SK-N-SH treated with all-trans-retinoic acid at 6 μM for 48 hours (cell line): Measurements from ENCODE around the gene PRR5L.
"Not testable (repeated sequence)": the region's sequence is repeated elsewhere in the genome, so short reads cannot be mapped to it uniquely, and the experiment has no call there.

Experiments used
- ATAC-seq: fragments of 200-7000 bp; cut with Tn5 transposase; 3 replicates; pipeline ENCODE4 v1.9.1; 2020; ENCODE audit warnings: mild to moderate bottlenecking, moderate library complexity
- BACH2 ChIP-seq: fragments of 250-450 bp; sonication (Bioruptor Pico); IDR thresholded peaks from 2 replicates; pipeline ENCODE4 v1.9.0; 2021; ENCODE audit warnings: mild to moderate bottlenecking, borderline replicate concordance
- CSDC2 ChIP-seq: fragments of 250-450 bp; sonication (Bioruptor Pico); IDR thresholded peaks from 2 replicates; pipeline ENCODE4 v1.5.0; 2020; ENCODE audit warnings: mild to moderate bottlenecking, moderate library complexity
- ESRRG ChIP-seq: fragments of 250-450 bp; sonication (Bioruptor Pico); IDR thresholded peaks from 2 replicates; pipeline ENCODE4 v1.6.1; 2021; ENCODE audit warnings: mild to moderate bottlenecking
- GLIS3 ChIP-seq: fragments of 250-450 bp; sonication (Bioruptor Pico); IDR thresholded peaks from 2 replicates; pipeline ENCODE4 v1.5.0; 2020; ENCODE audit warnings: mild to moderate bottlenecking, moderate library complexity
- ISL1 ChIP-seq: fragments of 250-450 bp; sonication (Bioruptor Pico); IDR thresholded peaks from 2 replicates; pipeline ENCODE4 v2.1.2; 2022; ENCODE audit warnings: mild to moderate bottlenecking, moderate library complexity
- OSR1 ChIP-seq: fragments of 250-450 bp; sonication (Bioruptor Pico); IDR thresholded peaks from 2 replicates; pipeline ENCODE4 v1.8.0; 2022; ENCODE audit warnings: moderate library complexity, mild to moderate bottlenecking, inconsistent platforms
- PPARA ChIP-seq: fragments of 250-450 bp; sonication (Bioruptor Pico); IDR thresholded peaks from 2 replicates; pipeline ENCODE4 v1.5.0; 2020; ENCODE audit warnings: mild to moderate bottlenecking, borderline replicate concordance
- RARB ChIP-seq: fragments of 250-450 bp; sonication (Bioruptor Pico); IDR thresholded peaks from 2 replicates; pipeline ENCODE4 v1.8.0; 2021; ENCODE audit warnings: mild to moderate bottlenecking, moderate library complexity
- SNAI2 ChIP-seq: fragments of 250-450 bp; sonication (Bioruptor Pico); IDR thresholded peaks from 2 replicates; pipeline ENCODE4 v1.5.0; 2020; ENCODE audit warnings: mild to moderate bottlenecking, moderate library complexity
- TCF4 ChIP-seq: fragments of 250-450 bp; sonication (Bioruptor Pico); IDR thresholded peaks from 2 replicates; pipeline ENCODE4 v1.8.0; 2021; ENCODE audit warnings: mild to moderate bottlenecking, moderate library complexity, borderline replicate concordance
- TOX ChIP-seq: fragments of 250-450 bp; sonication (Bioruptor Pico); IDR thresholded peaks from 2 replicates; pipeline ENCODE4 v1.8.0; 2021; ENCODE audit warnings: mild to moderate bottlenecking, moderate library complexity, borderline replicate concordance
- ZC3H10 ChIP-seq: fragments of 250-450 bp; sonication (Bioruptor Pico); IDR thresholded peaks from 2 replicates; pipeline ENCODE4 v1.5.1; 2021; ENCODE audit warnings: mild to moderate bottlenecking, moderate library complexity
- ZFP3 ChIP-seq: fragments of 250-450 bp; sonication (Bioruptor Pico); IDR thresholded peaks from 2 replicates; pipeline ENCODE4 v1.5.0; 2020; ENCODE audit warnings: mild to moderate bottlenecking, moderate library complexity
- ZFP30 ChIP-seq: fragments of 450-650 bp; formaldehyde crosslinking; IDR thresholded peaks from 2 replicates; pipeline ENCODE4 v1.5.0; 2022; ENCODE audit warnings: mild to moderate bottlenecking, moderate library complexity
- ZNF565 ChIP-seq: fragments of 450-650 bp; formaldehyde crosslinking; conservative IDR thresholded peaks from 2 replicates; pipeline ENCODE4 v1.5.0; 2020; ENCODE audit warnings: low read depth, mild to moderate bottlenecking, moderate library complexity
- TF ChIP-seq, protein P1 (sequence below): fragments of 250-450 bp; sonication (Bioruptor Pico); IDR thresholded peaks from 2 replicates; pipeline ENCODE4 v1.5.0; 2020; ENCODE audit warnings: mild to moderate bottlenecking, moderate library complexity
- TF ChIP-seq, protein P2 (sequence below): fragments of 250-450 bp; sonication (Bioruptor Pico); IDR thresholded peaks from 2 replicates; pipeline ENCODE4 v1.5.1; 2021; ENCODE audit warnings: mild to moderate bottlenecking, moderate library complexity
- TF ChIP-seq, protein P3 (sequence below): fragments of 250-450 bp; sonication (Bioruptor Pico); IDR thresholded peaks from 2 replicates; pipeline ENCODE4 v1.5.1; 2020; ENCODE audit warnings: low read depth, mild to moderate bottlenecking, moderate library complexity
- TF ChIP-seq, protein P4 (sequence below): fragments of 250-450 bp; sonication (Bioruptor Pico); IDR thresholded peaks from 2 replicates; pipeline ENCODE4 v1.8.0; 2021; ENCODE audit warnings: low read depth, mild to moderate bottlenecking, moderate library complexity, borderline replicate concordance
- TF ChIP-seq, protein P5 (sequence below): fragments of 250-450 bp; sonication (Bioruptor Pico); IDR thresholded peaks from 2 replicates; pipeline ENCODE4 v1.8.0; 2020; ENCODE audit warnings: mild to moderate bottlenecking, moderate library complexity, borderline replicate concordance

PRR5L gene

DNA sequence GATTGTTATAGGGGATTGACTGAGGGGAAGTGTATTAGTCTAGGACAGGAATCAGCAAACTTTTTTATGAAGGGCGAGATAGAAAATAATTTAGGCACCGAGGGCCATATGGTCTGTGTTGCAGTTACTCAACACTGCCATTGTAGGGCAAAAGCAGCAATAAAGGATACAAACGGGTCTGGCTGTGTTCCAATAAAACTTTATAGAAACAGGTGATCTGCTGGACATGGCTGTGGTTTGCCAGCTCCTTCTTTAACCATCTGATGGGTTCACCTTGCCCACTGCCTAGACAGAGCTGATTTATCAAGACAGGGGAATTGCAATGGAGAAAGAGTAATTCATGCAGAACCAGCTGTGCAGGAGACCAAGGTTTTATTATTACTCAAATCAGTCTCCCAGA lies 20.0 kb downstream of the PRR5L start:
- TF ChIP-seq ZC3H10 (CRISPR knock-in tag) (no peak), ZFP3 (no peak), GLIS3 (CRISPR knock-in tag) (no peak), ESRRG (CRISPR knock-in tag) (no peak), SNAI2 (CRISPR knock-in tag) (no peak), OSR1 (CRISPR knock-in tag) (no peak), ZNF565 (CRISPR knock-in tag) (no peak), ISL1 (CRISPR knock-in tag) (no peak), PPARA (CRISPR knock-in tag) (no peak), CSDC2 (no peak), TOX (CRISPR knock-in tag) (no peak), ZFP30 (no peak), BACH2 (CRISPR knock-in tag) (no peak), TCF4 (CRISPR knock-in tag) (no peak), RARB (CRISPR knock-in tag) (no peak)
- TF ChIP-seq, protein P1, sequence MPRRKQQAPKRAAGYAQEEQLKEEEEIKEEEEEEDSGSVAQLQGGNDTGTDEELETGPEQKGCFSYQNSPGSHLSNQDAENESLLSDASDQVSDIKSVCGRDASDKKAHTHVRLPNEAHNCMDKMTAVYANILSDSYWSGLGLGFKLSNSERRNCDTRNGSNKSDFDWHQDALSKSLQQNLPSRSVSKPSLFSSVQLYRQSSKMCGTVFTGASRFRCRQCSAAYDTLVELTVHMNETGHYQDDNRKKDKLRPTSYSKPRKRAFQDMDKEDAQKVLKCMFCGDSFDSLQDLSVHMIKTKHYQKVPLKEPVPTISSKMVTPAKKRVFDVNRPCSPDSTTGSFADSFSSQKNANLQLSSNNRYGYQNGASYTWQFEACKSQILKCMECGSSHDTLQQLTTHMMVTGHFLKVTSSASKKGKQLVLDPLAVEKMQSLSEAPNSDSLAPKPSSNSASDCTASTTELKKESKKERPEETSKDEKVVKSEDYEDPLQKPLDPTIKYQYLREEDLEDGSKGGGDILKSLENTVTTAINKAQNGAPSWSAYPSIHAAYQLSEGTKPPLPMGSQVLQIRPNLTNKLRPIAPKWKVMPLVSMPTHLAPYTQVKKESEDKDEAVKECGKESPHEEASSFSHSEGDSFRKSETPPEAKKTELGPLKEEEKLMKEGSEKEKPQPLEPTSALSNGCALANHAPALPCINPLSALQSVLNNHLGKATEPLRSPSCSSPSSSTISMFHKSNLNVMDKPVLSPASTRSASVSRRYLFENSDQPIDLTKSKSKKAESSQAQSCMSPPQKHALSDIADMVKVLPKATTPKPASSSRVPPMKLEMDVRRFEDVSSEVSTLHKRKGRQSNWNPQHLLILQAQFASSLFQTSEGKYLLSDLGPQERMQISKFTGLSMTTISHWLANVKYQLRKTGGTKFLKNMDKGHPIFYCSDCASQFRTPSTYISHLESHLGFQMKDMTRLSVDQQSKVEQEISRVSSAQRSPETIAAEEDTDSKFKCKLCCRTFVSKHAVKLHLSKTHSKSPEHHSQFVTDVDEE (CRISPR knock-in tag), result no peak
- TF ChIP-seq, protein P2, sequence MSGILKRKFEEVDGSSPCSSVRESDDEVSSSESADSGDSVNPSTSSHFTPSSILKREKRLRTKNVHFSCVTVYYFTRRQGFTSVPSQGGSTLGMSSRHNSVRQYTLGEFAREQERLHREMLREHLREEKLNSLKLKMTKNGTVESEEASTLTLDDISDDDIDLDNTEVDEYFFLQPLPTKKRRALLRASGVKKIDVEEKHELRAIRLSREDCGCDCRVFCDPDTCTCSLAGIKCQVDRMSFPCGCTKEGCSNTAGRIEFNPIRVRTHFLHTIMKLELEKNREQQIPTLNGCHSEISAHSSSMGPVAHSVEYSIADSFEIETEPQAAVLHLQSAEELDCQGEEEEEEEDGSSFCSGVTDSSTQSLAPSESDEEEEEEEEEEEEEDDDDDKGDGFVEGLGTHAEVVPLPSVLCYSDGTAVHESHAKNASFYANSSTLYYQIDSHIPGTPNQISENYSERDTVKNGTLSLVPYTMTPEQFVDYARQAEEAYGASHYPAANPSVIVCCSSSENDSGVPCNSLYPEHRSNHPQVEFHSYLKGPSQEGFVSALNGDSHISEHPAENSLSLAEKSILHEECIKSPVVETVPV (CRISPR knock-in tag), result no peak
- TF ChIP-seq, protein P3, sequence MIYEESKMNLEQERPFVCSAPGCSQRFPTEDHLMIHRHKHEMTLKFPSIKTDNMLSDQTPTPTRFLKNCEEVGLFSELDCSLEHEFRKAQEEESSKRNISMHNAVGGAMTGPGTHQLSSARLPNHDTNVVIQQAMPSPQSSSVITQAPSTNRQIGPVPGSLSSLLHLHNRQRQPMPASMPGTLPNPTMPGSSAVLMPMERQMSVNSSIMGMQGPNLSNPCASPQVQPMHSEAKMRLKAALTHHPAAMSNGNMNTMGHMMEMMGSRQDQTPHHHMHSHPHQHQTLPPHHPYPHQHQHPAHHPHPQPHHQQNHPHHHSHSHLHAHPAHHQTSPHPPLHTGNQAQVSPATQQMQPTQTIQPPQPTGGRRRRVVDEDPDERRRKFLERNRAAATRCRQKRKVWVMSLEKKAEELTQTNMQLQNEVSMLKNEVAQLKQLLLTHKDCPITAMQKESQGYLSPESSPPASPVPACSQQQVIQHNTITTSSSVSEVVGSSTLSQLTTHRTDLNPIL, result no peak
- TF ChIP-seq, protein P4, sequence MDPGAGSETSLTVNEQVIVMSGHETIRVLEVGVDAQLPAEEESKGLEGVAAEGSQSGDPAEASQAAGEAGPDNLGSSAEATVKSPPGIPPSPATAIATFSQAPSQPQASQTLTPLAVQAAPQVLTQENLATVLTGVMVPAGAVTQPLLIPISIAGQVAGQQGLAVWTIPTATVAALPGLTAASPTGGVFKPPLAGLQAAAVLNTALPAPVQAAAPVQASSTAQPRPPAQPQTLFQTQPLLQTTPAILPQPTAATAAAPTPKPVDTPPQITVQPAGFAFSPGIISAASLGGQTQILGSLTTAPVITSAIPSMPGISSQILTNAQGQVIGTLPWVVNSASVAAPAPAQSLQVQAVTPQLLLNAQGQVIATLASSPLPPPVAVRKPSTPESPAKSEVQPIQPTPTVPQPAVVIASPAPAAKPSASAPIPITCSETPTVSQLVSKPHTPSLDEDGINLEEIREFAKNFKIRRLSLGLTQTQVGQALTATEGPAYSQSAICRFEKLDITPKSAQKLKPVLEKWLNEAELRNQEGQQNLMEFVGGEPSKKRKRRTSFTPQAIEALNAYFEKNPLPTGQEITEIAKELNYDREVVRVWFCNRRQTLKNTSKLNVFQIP (CRISPR knock-in tag), result no peak
- TF ChIP-seq, protein P5, sequence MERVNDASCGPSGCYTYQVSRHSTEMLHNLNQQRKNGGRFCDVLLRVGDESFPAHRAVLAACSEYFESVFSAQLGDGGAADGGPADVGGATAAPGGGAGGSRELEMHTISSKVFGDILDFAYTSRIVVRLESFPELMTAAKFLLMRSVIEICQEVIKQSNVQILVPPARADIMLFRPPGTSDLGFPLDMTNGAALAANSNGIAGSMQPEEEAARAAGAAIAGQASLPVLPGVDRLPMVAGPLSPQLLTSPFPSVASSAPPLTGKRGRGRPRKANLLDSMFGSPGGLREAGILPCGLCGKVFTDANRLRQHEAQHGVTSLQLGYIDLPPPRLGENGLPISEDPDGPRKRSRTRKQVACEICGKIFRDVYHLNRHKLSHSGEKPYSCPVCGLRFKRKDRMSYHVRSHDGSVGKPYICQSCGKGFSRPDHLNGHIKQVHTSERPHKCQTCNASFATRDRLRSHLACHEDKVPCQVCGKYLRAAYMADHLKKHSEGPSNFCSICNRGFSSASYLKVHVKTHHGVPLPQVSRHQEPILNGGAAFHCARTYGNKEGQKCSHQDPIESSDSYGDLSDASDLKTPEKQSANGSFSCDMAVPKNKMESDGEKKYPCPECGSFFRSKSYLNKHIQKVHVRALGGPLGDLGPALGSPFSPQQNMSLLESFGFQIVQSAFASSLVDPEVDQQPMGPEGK (CRISPR knock-in tag), result no peak
- ATAC-seq, result no peak

DNA sequence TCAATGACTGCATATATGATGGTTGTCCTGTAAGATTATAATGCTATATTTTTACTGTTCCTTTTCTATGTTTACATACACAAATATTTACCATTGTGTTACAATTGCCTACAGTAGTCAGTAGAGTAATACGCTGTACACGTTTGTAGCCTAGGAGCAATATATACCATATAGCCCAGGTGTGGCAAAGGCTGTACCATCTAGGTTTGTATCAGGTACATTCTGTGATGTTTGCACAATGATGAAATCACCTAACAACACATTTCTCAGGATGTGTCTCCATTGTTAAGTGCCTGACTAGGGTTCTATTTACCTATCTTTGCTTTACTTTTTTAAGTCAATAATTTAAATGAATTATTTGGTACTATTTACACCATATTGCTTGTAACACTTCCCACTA lies 21.9 kb downstream of the PRR5L start:
- ATAC-seq, result no peak
- TF ChIP-seq, protein P4 (CRISPR knock-in tag), result no peak
- no peak for TF ChIP-seq BACH2 (CRISPR knock-in tag)
- TF ChIP-seq, all 23 proteins: peak for 0

DNA sequence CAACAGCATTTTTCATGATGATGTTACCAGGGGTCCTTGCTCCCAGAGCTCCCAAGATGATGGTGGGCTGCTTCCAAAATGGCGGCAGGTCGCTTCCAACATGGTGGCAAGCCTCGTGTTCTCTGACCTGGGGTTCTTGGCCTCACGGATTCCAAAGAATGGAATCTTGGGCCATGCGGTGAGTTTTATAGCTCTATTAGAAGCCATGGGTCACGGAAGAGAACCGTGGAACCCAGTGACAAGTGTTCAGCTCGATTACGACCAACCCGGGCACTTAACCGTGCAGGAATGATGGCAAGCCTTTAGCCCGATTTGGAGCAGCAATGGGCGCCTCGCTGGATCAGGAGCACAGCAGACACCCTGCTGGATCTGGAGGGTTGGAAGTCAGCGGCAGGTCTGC lies 28.9 kb downstream of the PRR5L start:
- not testable (repeated sequence) for ATAC-seq

DNA sequence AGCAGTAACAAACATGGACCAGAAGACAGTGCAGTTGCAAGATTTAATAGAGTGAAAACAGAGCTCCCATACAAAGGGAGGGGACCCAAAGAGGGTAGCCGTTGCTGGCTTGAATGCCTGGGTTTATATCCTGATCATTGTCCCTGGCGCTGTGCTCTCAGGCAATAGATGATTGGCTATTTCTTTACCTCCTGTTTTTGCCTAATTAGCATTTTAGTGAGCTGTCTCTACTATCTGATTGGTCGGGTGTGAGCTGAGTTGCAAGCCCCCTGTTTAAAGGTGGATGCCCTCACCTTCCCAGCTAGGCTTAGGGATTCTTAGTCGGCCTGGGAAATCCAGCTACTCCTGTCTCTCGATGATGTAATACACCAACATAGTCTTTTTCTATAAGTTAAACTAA lies 29.3 kb downstream of the PRR5L start:
- ATAC-seq, result not testable (repeated sequence)
